K562 (cell line): ENCODE data around the gene THADA. TPM values are rescaled to one million over a fixed set of nuclear protein-coding genes. Genes with fewer than 3 reads are reported as not detected.
A peak's percentile ranks its signal among the peaks of the same experiment; 100 is the strongest.

ENCODE experiments used
- ATAC-seq: fragments of 200-7000 bp; cut with Tn5 transposase; 3 replicates; pipeline ENCODE4 v1.9.1; 2020; ENCODE audit warnings: moderate library complexity
- BruUV-seq: library from RNA; stranded (reverse); fragments of 400-500 nt; replicated peaks from 2 replicates; lab custom pipeline; 2021; lab: Mats Ljungman, UMichigan
- CTCF ChIA-PET: fragments of 300-600 bp; formaldehyde crosslinking; extraction: SDS; loops from one replicate; lab custom pipeline; 2021; ENCODE audit warnings: low intra/inter-chr PET ratio; lab: Yijun Ruan, JAX
- POLR2A ChIA-PET: fragments of 300-600, 350-650 bp; sonication (Branson Sonifier 250); formaldehyde crosslinking; extraction: SDS; loops from one replicate; lab custom pipeline; 2021; ENCODE audit warnings: antibody characterized with exemption, inconsistent platforms; lab: Yijun Ruan, JAX
- DNase-seq, 4 experiments: peaks; one replicate each; pipeline versions ENCODE4 v3.0.0 to v3.0.0-alpha.2; 2011 to 2018; ENCODE audit warnings: low spot score in 3 of 4, mixed read lengths in 3 of 4; ENCODE audit errors: extremely low read depth in 1 of 4
- FAIRE-seq: peaks from 2 replicates; lab custom pipeline; 2011; peaks lifted over from hg19 to GRCh38; lab: Jason Lieb, UNC
- H2AFZ ChIP-seq: 2 replicates; pipeline ENCODE4 v1.6.0; 2011; ENCODE audit warnings: low read depth, low read length, control low read depth, inconsistent platforms
- H3K27ac ChIP-seq: fragments of 200-600 bp; 3 replicates; pipeline ENCODE4 v1.8.0; 2011; ENCODE audit warnings: low read depth, mild to moderate bottlenecking, control low read depth, inconsistent platforms, low read length, moderate library complexity, mixed read lengths; ENCODE audit errors: extremely low read depth
- H3K27me3 ChIP-seq, 2 experiments: fragments of 300-600 bp in 1 of 2; 2 replicates in 1 of 2; 3 replicates in 1 of 2; pipeline versions ENCODE4 v1.6.0 to v1.8.0; 2011; ENCODE audit warnings: inconsistent platforms in 2 of 2, low read length in 2 of 2, mild to moderate bottlenecking in 1 of 2, mixed read lengths in 1 of 2, moderate library complexity in 1 of 2; ENCODE audit not compliant: control insufficient read depth in 2 of 2, insufficient read depth in 2 of 2
- H3K36me3 ChIP-seq: fragments of 300-600 bp; 3 replicates; pipeline ENCODE4 v1.8.0; 2011; ENCODE audit warnings: mild to moderate bottlenecking, low read length, inconsistent platforms; ENCODE audit not compliant: control insufficient read depth, insufficient read depth
- H3K4me1 ChIP-seq, 2 experiments: fragments of 200-600 bp in 1 of 2; replicated peaks in 1 of 2; 2 replicates in 1 of 2; 3 replicates in 1 of 2; pipeline versions ENCODE4 v1.5.1 to v1.8.0; 2011; ENCODE audit warnings: inconsistent platforms in 2 of 2, low read length in 2 of 2, mild to moderate bottlenecking in 1 of 2, mixed read lengths in 1 of 2, moderate library complexity in 1 of 2; ENCODE audit not compliant: control insufficient read depth in 2 of 2, insufficient read depth in 2 of 2
- H3K4me2 ChIP-seq: 2 replicates; pipeline ENCODE4 v1.6.1; 2011; ENCODE audit warnings: low read length, control low read depth, inconsistent platforms, mixed read lengths; ENCODE audit not compliant: insufficient read depth
- H3K4me3 ChIP-seq: fragments of 200-600 bp; sonication (generic), shearing (Covaris generic); 2 replicates; pipeline ENCODE4 v1.5.1; 2016; ENCODE audit warnings: control low read depth, inconsistent platforms
- H3K79me2 ChIP-seq: fragments of 200-600 bp; 3 replicates; pipeline ENCODE4 v1.8.0; 2011; ENCODE audit warnings: low read length, inconsistent platforms; ENCODE audit not compliant: control insufficient read depth, insufficient read depth
- H3K9ac ChIP-seq, 2 experiments: 2 replicates each; pipeline versions ENCODE4 v1.6.0 to v1.6.1; 2011; ENCODE audit warnings: low read depth in 2 of 2, low read length in 2 of 2, control low read depth in 1 of 2, inconsistent platforms in 1 of 2, mild to moderate bottlenecking in 1 of 2, mixed read lengths in 1 of 2; ENCODE audit not compliant: insufficient read depth in 1 of 2
- H3K9me1 ChIP-seq: one replicate; pipeline ENCODE4 v1.6.0; 2011; ENCODE audit warnings: inconsistent platforms, mild to moderate bottlenecking, low read length, moderate library complexity; ENCODE audit not compliant: control insufficient read depth, insufficient read depth
- H3K9me3 ChIP-seq: replicated peaks from 2 replicates; pipeline ENCODE4 v1.5.1; 2011; ENCODE audit warnings: low read depth, low read length, inconsistent platforms; ENCODE audit not compliant: control insufficient read depth, insufficient read depth
- H4K20me1 ChIP-seq: replicated peaks from 2 replicates; pipeline ENCODE4 v1.6.1; 2011; ENCODE audit warnings: low read length, inconsistent platforms, mixed read lengths; ENCODE audit not compliant: control insufficient read depth, insufficient read depth
- ARID3B ChIP-seq: fragments of 250-450 bp; sonication (Bioruptor Pico); IDR thresholded peaks from 2 replicates; pipeline ENCODE4 v1.4.0; 2020; ENCODE audit warnings: borderline replicate concordance
- BRD9 ChIP-seq: fragments of 450-650 bp; IDR thresholded peaks from 2 replicates; pipeline ENCODE4 v1.6.1; 2018; ENCODE audit warnings: low read depth; ENCODE audit not compliant: partially characterized antibody
- CHCHD3 ChIP-seq: fragments of 250-450 bp; sonication (Bioruptor Pico); IDR thresholded peaks from 2 replicates; pipeline ENCODE4 v2.1.2; 2022; ENCODE audit warnings: mild to moderate bottlenecking
- MAFK ChIP-seq: IDR thresholded peaks from 2 replicates; pipeline ENCODE4 v1.6.1; 2011; ENCODE audit warnings: low read length, improper control_type of control experiment
- MECOM ChIP-seq: fragments of 250-450 bp; sonication (Bioruptor Pico); IDR thresholded peaks from 2 replicates; pipeline ENCODE4 v1.8.0; 2022; ENCODE audit warnings: inconsistent platforms
- MEF2D ChIP-seq: conservative IDR thresholded peaks from 2 replicates; pipeline ENCODE4 v1.6.1; 2016; ENCODE audit warnings: low read depth, missing genetic modification characterization, missing compliant biosample characterization
- RFX5 ChIP-seq: IDR thresholded peaks from 2 replicates; pipeline ENCODE4 v1.6.1; 2011; ENCODE audit warnings: low read depth, mild to moderate bottlenecking, improper control_type of control experiment, low read length
- SIX5 ChIP-seq, 2 experiments: IDR thresholded peaks; 2 replicates each; pipeline ENCODE4 v1.6.1; 2011; ENCODE audit warnings: low read length in 2 of 2, borderline replicate concordance in 1 of 2, low read depth in 1 of 2, mild to moderate bottlenecking in 1 of 2, moderate library complexity in 1 of 2; ENCODE audit not compliant: insufficient read depth in 1 of 2
- SP2 ChIP-seq: IDR thresholded peaks from 2 replicates; pipeline ENCODE4 v1.6.1; 2011; ENCODE audit warnings: mild to moderate bottlenecking, low read depth, low read length, moderate library complexity; ENCODE audit not compliant: poor library complexity, severe bottlenecking; ENCODE audit errors: extremely low read depth
- USF1 ChIP-seq: sonication (generic); formaldehyde crosslinking; IDR thresholded peaks from 2 replicates; pipeline ENCODE4 v1.9.0; 2022; ENCODE audit warnings: mild to moderate bottlenecking, missing genetic modification reagents
- ZC3H8 ChIP-seq: fragments of 450-650 bp; IDR thresholded peaks from 2 replicates; pipeline ENCODE4 v1.6.1; 2017
- ZFX ChIP-seq: sonication (generic); formaldehyde crosslinking; IDR thresholded peaks from 2 replicates; pipeline ENCODE4 v1.8.0; 2022; ENCODE audit warnings: mild to moderate bottlenecking, missing genetic modification reagents, moderate library complexity
- ZMIZ1 ChIP-seq, 2 experiments: fragments of 150-350 bp in 1 of 2; IDR thresholded peaks; 2 replicates each; pipeline ENCODE4 v1.6.1; 2012 to 2016; ENCODE audit warnings: low read depth in 2 of 2, low read length in 2 of 2, mild to moderate bottlenecking in 1 of 2, moderate library complexity in 1 of 2
- WGBS: fragments of 100-300 bp; shearing (Covaris generic); methylation state at CpG from one replicate; pipeline ENCODE4 v1.1.6; 2016; ENCODE audit warnings: low coverage, mixed read lengths; ENCODE audit not compliant: insufficient coverage; ENCODE audit errors: missing lambda C conversion rate; 5-methylcytosine and 5-hydroxymethylcytosine counted together
- in situ Hi-C: fragments of 300-500 bp; cut with MboI; formaldehyde crosslinking; loops from 4 replicates; pipeline ENCODE4 v1.15.0; 2018; ENCODE audit warnings: inconsistent platforms, mixed read lengths
- intact Hi-C: fragments of 100-400 bp; cut with micrococcal nuclease; formaldehyde crosslinking; loops from 2 replicates; pipeline ENCODE4 v1.14.2; 2022
- polyA plus RNA-seq, 8 experiments: library from polyadenylated mRNA; depleted of rRNA in 4 of 8; stranded (reverse) in 5 of 8; unstranded in 3 of 8; fragments of >200 nt; fragmentation: Nextera tagmentation in 2 of 8; fragmentation: Illumina TruSeq in 1 of 8; extraction: Ambion mirVana in 2 of 8; extraction: Trizol in 1 of 8; gene quantifications; 2 replicates each; pipeline versions ENCODE4 v1.2.1 to v1.2.3, GENCODE V29; 2011 to 2014; ENCODE audit warnings: inconsistent platforms in 1 of 8, missing spikeins in 1 of 8
- total RNA-seq, 7 experiments: library from RNA; depleted of rRNA in 6 of 7; stranded (reverse); fragments of >200 nt in 6 of 7; fragmentation: Illumina TruSeq in 2 of 7; extraction: Trizol in 2 of 7; gene quantifications; 2 replicates each; pipeline versions ENCODE4 v1.2.1 to v1.2.3, GENCODE V29; 2011 to 2021; ENCODE audit warnings: low replicate concordance in 1 of 7

The THADA gene
- total and polyA plus RNA-seq, 9 of the 15 experiments (the other 6 are each of a cell fraction or from before 2014, with no cell fraction given): 17.8 to 34.7 (median 31.9) TPM

GRCh38 chr2:43210467-43211303 lies 385.2 kb downstream of the THADA start (continued):
- TF ChIP-seq MEF2D (tag) (peak; percentile 82), MAFK (no peak), BRD9 (no peak)

- FAIRE-seq (no peak), ATAC-seq (no peak), DNase-seq (no peak)
- H3K4me3 ChIP-seq: no peak overlapping the region
- H2AFZ ChIP-seq: peak overlapping the region; percentile 94
- in situ Hi-C loops: no loop called here
- no peaks in the 10 kb centered on the region for H3K9me1 ChIP-seq
- POLR2A ChIA-PET: interaction anchor here (0.9 to 1.8 kb wide), 5 partner anchors 8 to 288 kb away, joined by 3 to 6 read pairs (median 5); no protein-coding TSS in a partner anchor
- CTCF ChIA-PET: no interaction called here
- no peaks in the 10 kb centered on the region for H3K79me2 ChIP-seq
- peak overlapping the region; percentile 27 to 86; a peak in 3 of 4 replicates for H3K9ac ChIP-seq
- intact Hi-C loops: no loop called here
- BruUV-seq: no TSS peak
- peak overlapping the region; percentile 53; the same call in 2 of the 3 replicates for H3K27ac ChIP-seq
- H3K27me3 ChIP-seq: no peaks in the 10 kb centered on the region
- peaks cover 26 to 32% of the 10 kb centered on the region in 2 experiments for H3K4me1 ChIP-seq
- H3K4me2 ChIP-seq: peak overlapping the region; percentile 28; the same call in 1 of the 2 replicates
- no peaks in the 10 kb centered on the region for H3K9me3 ChIP-seq
- no peaks in the 10 kb centered on the region for H3K36me3 ChIP-seq
- H4K20me1 ChIP-seq: no peaks in the 10 kb centered on the region
- 63% methylated on average over 5 of the region's 6 CpGs for WGBS
- TF ChIP-seq ZFX: peak; percentile 71; the same call in 1 of the 2 replicates
- no peak for TF ChIP-seq CHCHD3 (CRISPR knock-in tag)
- TF ChIP-seq USF1 (CRISPR knock-in tag): 0 out of 2 replicates have a peak, but pooled peaks have one; percentile 34
- no peak for TF ChIP-seq SP2
- TF ChIP-seq MECOM: no peak
- no peak for TF ChIP-seq SIX5 (IDR thresholded peaks at IDR 0.05; ENCODE audit: borderline replicate concordance in 1 of 2, insufficient read depth in 1 of 2, low read depth in 1 of 2, low read length in 2 of 2)
- TF ChIP-seq ZMIZ1 (IDR thresholded peaks at IDR 0.05; ENCODE audit: low read depth in 2 of 2, low read length in 2 of 2): no peak
- TF ChIP-seq RFX5: no peak
- 0 out of 2 replicates have a peak, but pooled peaks have one; percentile 49 for TF ChIP-seq ARID3B (CRISPR knock-in tag)
- no peak for TF ChIP-seq ZC3H8
Observed at GRCh38 chr2:43210125-43210466, 385.7 kb downstream of the THADA start.
